ENCODE measurements around the gene NMRK2.

DNA sequence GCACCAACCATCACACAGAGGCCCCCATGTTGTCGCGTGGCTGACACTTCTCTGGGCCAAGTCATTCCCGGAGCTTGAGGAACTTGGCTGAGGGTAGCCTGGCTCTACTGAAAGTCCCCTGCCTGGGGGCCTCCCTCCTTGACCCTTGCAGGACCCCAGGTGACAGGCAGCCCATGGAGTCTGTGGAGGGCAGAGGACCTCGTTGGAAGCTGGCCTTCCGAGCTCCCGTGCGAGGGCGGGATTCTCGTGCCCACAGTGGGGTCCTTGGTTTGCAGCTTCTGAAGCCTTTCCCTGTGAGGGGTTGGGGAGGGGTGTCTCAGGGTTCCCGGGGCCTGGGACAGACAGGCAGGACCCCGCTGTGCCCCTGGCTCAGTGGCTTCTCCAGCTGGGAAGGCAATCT, 16.4 kb downstream of the NMRK2 start:
- TF ChIP-seq, protein P1, sequence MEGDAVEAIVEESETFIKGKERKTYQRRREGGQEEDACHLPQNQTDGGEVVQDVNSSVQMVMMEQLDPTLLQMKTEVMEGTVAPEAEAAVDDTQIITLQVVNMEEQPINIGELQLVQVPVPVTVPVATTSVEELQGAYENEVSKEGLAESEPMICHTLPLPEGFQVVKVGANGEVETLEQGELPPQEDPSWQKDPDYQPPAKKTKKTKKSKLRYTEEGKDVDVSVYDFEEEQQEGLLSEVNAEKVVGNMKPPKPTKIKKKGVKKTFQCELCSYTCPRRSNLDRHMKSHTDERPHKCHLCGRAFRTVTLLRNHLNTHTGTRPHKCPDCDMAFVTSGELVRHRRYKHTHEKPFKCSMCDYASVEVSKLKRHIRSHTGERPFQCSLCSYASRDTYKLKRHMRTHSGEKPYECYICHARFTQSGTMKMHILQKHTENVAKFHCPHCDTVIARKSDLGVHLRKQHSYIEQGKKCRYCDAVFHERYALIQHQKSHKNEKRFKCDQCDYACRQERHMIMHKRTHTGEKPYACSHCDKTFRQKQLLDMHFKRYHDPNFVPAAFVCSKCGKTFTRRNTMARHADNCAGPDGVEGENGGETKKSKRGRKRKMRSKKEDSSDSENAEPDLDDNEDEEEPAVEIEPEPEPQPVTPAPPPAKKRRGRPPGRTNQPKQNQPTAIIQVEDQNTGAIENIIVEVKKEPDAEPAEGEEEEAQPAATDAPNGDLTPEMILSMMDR (conservative IDR thresholded peaks at IDR 0.05; ENCODE audit: low read depth, low read length) = no peak
- no peak for TF ChIP-seq EZH2 (IDR thresholded peaks at IDR 0.05; ENCODE audit: borderline replicate concordance, low read depth, low read length, poor library complexity, severe bottlenecking)

Measured in A673 (cell line).